Erythroblast (primary cell): Measurements from ENCODE around the gene PRPF31.

ENCODE experiments used
- GATA1 ChIP-seq: IDR thresholded peaks from 2 replicates; pipeline ENCODE4 v1.6.1; 2011; ENCODE audit warnings: low read depth, mild to moderate bottlenecking, control low read depth, low read length, moderate library complexity
- POLR2A ChIP-seq: IDR thresholded peaks from 2 replicates; pipeline ENCODE4 v1.6.1; 2011; ENCODE audit warnings: mild to moderate bottlenecking, low read length

- TF ChIP-seq POLR2A: no peak
- TF ChIP-seq GATA1: no peak
Measured at GRCh38 chr19:54121259-54121658, 5.7 kb downstream of the PRPF31 start.
